Neural crest cell (in vitro differentiated cells): ENCODE data around the gene LAP3. TPM values are rescaled to one million over a fixed set of nuclear protein-coding genes. Genes with fewer than 3 reads are reported as not detected.

Source experiments
- DNase-seq: peaks from one replicate; pipeline ENCODE4 v3.0.0; 2021; ENCODE audit warnings: low read depth, mixed read lengths, low spot score
- H3K27ac Mint-ChIP-seq: one replicate; pipeline ENCODE4 v1.8.0; 2021; ENCODE audit warnings: mild to moderate bottlenecking, mixed read lengths; ENCODE audit not compliant: unreplicated experiment
- H3K27me3 Mint-ChIP-seq: 2 replicates; pipeline ENCODE4 v1.8.0; 2021; ENCODE audit warnings: low read depth, mild to moderate bottlenecking, mixed read lengths
- H3K36me3 Mint-ChIP-seq: 2 replicates; pipeline ENCODE4 v1.8.0; 2021; ENCODE audit warnings: low read depth, mild to moderate bottlenecking, mixed read lengths
- H3K4me1 Mint-ChIP-seq: 2 replicates; pipeline ENCODE4 v1.8.0; 2021; ENCODE audit warnings: mixed read lengths
- H3K4me3 Mint-ChIP-seq: one replicate; pipeline ENCODE4 v1.8.0; 2021; ENCODE audit warnings: mild to moderate bottlenecking, mixed read lengths
- H3K9me3 Mint-ChIP-seq: 2 replicates; pipeline ENCODE4 v1.8.0; 2021; ENCODE audit warnings: mixed read lengths
- CTCF ChIP-seq: fragments of 200-600 bp; sonication (generic); conservative IDR thresholded peaks from 2 replicates; pipeline ENCODE4 v1.5.0; 2021; ENCODE audit warnings: antibody characterized with exemption, mild to moderate bottlenecking
- total RNA-seq: library from RNA; stranded (reverse); gene quantifications from 2 replicates; pipeline ENCODE4 v1.2.1, GENCODE V29; 2021

LAP3 gene
- total RNA-seq, 1 donor from 2014 or later, result 46.7 TPM

- no peaks in the 10 kb centered on the region for H3K27me3 Mint-ChIP-seq
These were observed 30.3 kb upstream of the LAP3 start for GRCh38 chr4:17546678-17547077.

GRCh38 chr4:17550549-17550948, 26.4 kb upstream of the LAP3 start:
- Mint-ChIP-seq H3K27me3 (peaks cover 9% of the 10 kb centered on the region), H3K36me3 (no peaks in the 10 kb centered on the region), H3K9me3 (no peaks in the 10 kb centered on the region), H3K4me1 (peaks cover 18% of the 10 kb centered on the region), H3K4me3 (no peak overlapping the region), H3K27ac (no peak overlapping the region)
- no peak for TF ChIP-seq CTCF
- no peak for DNase-seq

More at GRCh38 chr4:17546678-17547077, 30.3 kb upstream of the LAP3 start:
- peaks cover 5% of the 10 kb centered on the region for H3K9me3 Mint-ChIP-seq
- no peaks in the 10 kb centered on the region for H3K36me3 Mint-ChIP-seq
- DNase-seq, result no peak
- no peak for TF ChIP-seq CTCF
- no peak overlapping the region for H3K4me3 Mint-ChIP-seq
- peak overlapping the region; percentile 55 for H3K27ac Mint-ChIP-seq
- H3K4me1 Mint-ChIP-seq, result peaks cover 27% of the 10 kb centered on the region

GRCh38 chr4:17552427-17552826, 24.6 kb upstream of the LAP3 start:
- no peaks in the 10 kb centered on the region for H3K9me3 Mint-ChIP-seq
- no peak overlapping the region for H3K27ac Mint-ChIP-seq
- no peak overlapping the region for H3K4me3 Mint-ChIP-seq
- no peaks in the 10 kb centered on the region for H3K36me3 Mint-ChIP-seq
- H3K27me3 Mint-ChIP-seq, result peaks cover 11% of the 10 kb centered on the region
- no peak for TF ChIP-seq CTCF
- no peak for DNase-seq
- peaks cover 12% of the 10 kb centered on the region for H3K4me1 Mint-ChIP-seq

GRCh38 chr4:17554568-17554967, 22.4 kb upstream of the LAP3 start:
- no peak overlapping the region for H3K27ac Mint-ChIP-seq
- TF ChIP-seq CTCF, result no peak
- no peak overlapping the region for H3K4me3 Mint-ChIP-seq

GRCh38 chr4:17556498-17556897, 20.5 kb upstream of the LAP3 start:
- no peak for TF ChIP-seq CTCF
- Mint-ChIP-seq H3K9me3 (no peaks in the 10 kb centered on the region), H3K27ac (no peak overlapping the region), H3K36me3 (no peaks in the 10 kb centered on the region), H3K27me3 (peaks cover 11% of the 10 kb centered on the region), H3K4me1 (peaks cover 7% of the 10 kb centered on the region), H3K4me3 (no peak overlapping the region)
- DNase-seq, result no peak

More at GRCh38 chr4:17554568-17554967, 22.4 kb upstream of the LAP3 start:
- Mint-ChIP-seq H3K36me3 (no peaks in the 10 kb centered on the region), H3K4me1 (peaks cover 7% of the 10 kb centered on the region), H3K27me3 (peaks cover 11% of the 10 kb centered on the region), H3K9me3 (no peaks in the 10 kb centered on the region)
- DNase-seq, result no peak

- peaks cover 11% of the 10 kb centered on the region for H3K27me3 Mint-ChIP-seq
- no peak for TF ChIP-seq CTCF
- no peaks in the 10 kb centered on the region for H3K4me1 Mint-ChIP-seq
- no peak overlapping the region for H3K4me3 Mint-ChIP-seq
- DNase-seq, result no peak
- H3K27ac Mint-ChIP-seq, result no peak overlapping the region
- no peaks in the 10 kb centered on the region for H3K36me3 Mint-ChIP-seq
- H3K9me3 Mint-ChIP-seq, result no peaks in the 10 kb centered on the region
These were observed 19.1 kb upstream of the LAP3 start for GRCh38 chr4:17557880-17558279.
